Stomach smooth muscle (tissue), 2 donors: ENCODE data around the gene DCST1.

ENCODE experiments used
- H3K27ac ChIP-seq: one replicate; pipeline ENCODE4 v1.7.0; 2013; ENCODE audit warnings: mild to moderate bottlenecking, low read length, inconsistent platforms
- H3K27me3 ChIP-seq, 2 donors: one replicate each; pipeline ENCODE4 v1.7.0; 2013; ENCODE audit warnings: low read length in 2 of 2; ENCODE audit not compliant: insufficient read depth in 2 of 2, control insufficient read depth in 1 of 2
- H3K36me3 ChIP-seq, 2 donors: one replicate each; pipeline ENCODE4 v1.7.0; 2013; ENCODE audit warnings: low read length in 2 of 2; ENCODE audit not compliant: control insufficient read depth in 2 of 2, insufficient read depth in 2 of 2
- H3K4me1 ChIP-seq: one replicate; pipeline ENCODE4 v1.7.0; 2013; ENCODE audit warnings: low read length; ENCODE audit not compliant: control insufficient read depth, insufficient read depth
- H3K4me3 ChIP-seq, 2 donors: one replicate each; pipeline ENCODE4 v1.7.0; 2013; ENCODE audit warnings: low read length in 2 of 2
- H3K9ac ChIP-seq, 2 donors: one replicate each; pipeline ENCODE4 v1.7.0; 2013; ENCODE audit warnings: low read length in 2 of 2, mild to moderate bottlenecking in 1 of 2
- H3K9me3 ChIP-seq, 2 donors: one replicate each; pipeline ENCODE4 v1.7.0; 2013; ENCODE audit warnings: low read length in 2 of 2; ENCODE audit not compliant: control insufficient read depth in 2 of 2
- donor health status: healthy.
- donor health status: Pancreatic carcinoma.

Gene DCST1

DNA sequence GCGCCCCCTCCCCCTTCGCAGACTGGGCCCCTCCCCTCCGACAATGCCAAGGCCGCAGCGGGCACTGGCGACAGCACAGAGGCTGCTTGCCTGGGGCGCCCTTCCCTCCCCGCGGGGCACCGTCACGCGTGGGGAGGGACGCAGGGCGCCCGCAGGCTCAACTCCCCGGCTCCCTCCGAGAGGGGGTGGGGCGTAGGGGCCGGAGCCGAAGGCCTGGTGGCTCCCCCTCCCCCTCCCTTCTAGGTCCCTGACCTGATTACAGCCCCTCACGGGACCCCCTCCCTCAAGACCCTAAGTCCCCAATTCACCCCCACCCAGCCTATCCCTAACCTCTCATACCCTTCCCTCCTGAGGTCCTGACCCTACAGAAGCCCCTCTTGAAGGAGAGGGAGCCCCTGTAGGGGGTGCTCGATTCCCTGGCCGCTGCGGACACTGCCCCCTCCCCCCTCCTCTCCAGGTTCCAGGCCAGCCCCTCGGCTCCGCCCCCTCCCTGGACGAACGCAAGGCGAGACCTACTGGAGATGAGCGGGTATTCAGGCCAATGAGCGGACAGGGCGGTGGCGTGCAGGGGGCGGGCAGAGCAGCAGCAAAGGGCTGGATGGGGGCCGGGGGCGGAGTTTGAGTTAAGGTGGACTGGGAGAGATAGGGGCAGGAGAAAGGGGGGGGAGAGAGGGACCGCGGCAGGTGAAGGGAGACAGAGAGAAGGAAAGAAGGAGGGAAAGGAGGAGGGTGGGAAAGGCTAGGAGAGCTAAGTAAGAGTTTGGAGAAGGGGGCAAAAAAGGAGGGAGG, 31.8 kb upstream of the DCST1 start:
- peak overlapping the region; percentile 98 for H3K27ac ChIP-seq
- no peaks in the 10 kb centered on the region for H3K27me3 ChIP-seq
- H3K4me1 ChIP-seq = peaks cover 52% of the 10 kb centered on the region
- no peaks in the 10 kb centered on the region for H3K9me3 ChIP-seq
- H3K4me3 ChIP-seq = peak overlapping the region; percentile 83 to 91
- H3K9ac ChIP-seq = peak overlapping the region; percentile 90 to 92
- no peaks in the 10 kb centered on the region for H3K36me3 ChIP-seq

GRCh38 chr1:155002464-155003226, 31.0 kb upstream of the DCST1 start, which contains the start of gene ZBTB7B:
ZBTB7B (plus strand) TSS chr1:155002802; CDS start chr1:155014661, 11,859 bp downstream.
- H3K27ac ChIP-seq = peak within 1 kb of the TSS; percentile 98
- peaks cover 59% of the 10 kb centered on the region for H3K4me1 ChIP-seq
- H3K4me3 ChIP-seq = peak within 1 kb of the TSS; percentile 94 to 95
- no peaks in the 10 kb centered on the region for H3K27me3 ChIP-seq
- no peaks in the 10 kb centered on the region for H3K36me3 ChIP-seq
- H3K9ac ChIP-seq = peak within 1 kb of the TSS; percentile 92 to 95
- H3K9me3 ChIP-seq = no peaks in the 10 kb centered on the region

DNA sequence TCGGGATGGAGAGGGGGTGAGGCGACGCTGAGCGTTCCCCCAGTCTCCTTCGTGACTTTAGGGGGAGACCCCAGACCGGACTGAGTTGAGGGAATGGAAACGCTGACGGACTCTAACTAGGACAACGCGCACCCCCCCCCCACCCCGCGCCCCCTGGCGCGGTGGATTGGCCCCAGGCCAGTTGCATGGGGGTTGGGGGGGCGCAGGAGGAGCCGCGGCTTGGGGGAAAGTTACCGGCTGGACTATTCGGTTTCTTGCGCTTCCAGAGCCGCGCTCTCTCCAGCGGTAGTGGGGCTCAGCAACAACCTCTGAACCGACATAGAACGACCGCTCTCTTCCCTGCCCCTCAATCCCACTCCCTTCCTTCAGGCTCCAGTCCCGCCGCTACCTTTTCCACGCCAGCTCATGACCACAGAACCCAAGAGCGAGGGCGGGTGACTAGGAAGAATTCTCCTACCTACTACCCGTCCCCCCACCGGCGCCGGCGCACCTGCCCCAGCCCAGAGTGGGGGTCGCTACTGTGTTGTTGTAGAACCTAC, 30.3 kb upstream of the DCST1 start:
- Histone ChIP-seq H3K4me1 (peaks cover 63% of the 10 kb centered on the region), H3K9ac (peak overlapping the region; percentile 89 to 95), H3K36me3 (no peaks in the 10 kb centered on the region), H3K4me3 (peak overlapping the region; percentile 94 to 95), H3K27ac (peak overlapping the region; percentile 94), H3K27me3 (no peaks in the 10 kb centered on the region), H3K9me3 (no peaks in the 10 kb centered on the region)

DNA sequence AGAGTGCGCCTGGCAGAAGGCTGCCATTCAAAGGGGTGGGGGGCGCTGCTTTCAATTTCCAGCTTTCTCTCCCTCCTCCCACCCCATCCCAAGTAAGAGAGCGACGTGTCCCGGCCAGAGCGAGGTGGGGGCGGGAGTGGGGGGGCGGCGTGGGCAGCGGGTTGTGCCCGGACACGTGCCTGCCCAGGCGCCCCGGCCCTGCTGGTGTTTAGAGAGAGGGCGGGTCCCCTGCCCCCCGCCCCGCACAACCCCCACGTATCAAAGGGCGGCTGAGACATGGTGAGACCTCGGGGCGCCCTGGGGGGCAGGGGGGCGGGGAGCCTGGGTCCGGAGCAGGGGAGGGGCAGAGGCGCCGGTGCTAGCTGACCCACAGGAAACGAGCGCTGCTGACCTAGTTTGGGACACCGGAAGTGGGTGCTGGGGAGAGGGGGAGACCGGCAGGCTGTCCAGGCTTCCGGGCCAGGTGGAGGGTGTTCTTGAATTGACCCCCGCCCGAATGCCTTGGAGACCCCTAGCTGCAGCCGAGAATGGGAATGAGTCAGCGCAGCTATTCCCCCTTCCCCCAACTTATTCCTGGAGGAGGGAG, 29.8 kb upstream of the DCST1 start:
- H3K36me3 ChIP-seq = no peaks in the 10 kb centered on the region
- no peaks in the 10 kb centered on the region for H3K9me3 ChIP-seq
- peak overlapping the region; percentile 94 for H3K27ac ChIP-seq
- H3K4me3 ChIP-seq = peak overlapping the region; percentile 94 to 95
- peak overlapping the region; percentile 89 to 95 for H3K9ac ChIP-seq
- H3K4me1 ChIP-seq = peaks cover 65% of the 10 kb centered on the region
- H3K27me3 ChIP-seq = no peaks in the 10 kb centered on the region

GRCh38 chr1:155004352-155005075, 29.1 kb upstream of the DCST1 start:
- no peaks in the 10 kb centered on the region for H3K36me3 ChIP-seq
- H3K27me3 ChIP-seq = no peaks in the 10 kb centered on the region
- peaks cover 60% of the 10 kb centered on the region for H3K4me1 ChIP-seq
- peak overlapping the region; percentile 94 to 95 for H3K4me3 ChIP-seq
- peak overlapping the region; percentile 94 for H3K27ac ChIP-seq
- no peaks in the 10 kb centered on the region for H3K9me3 ChIP-seq
- H3K9ac ChIP-seq = peak overlapping the region; percentile 76 to 89

- Histone ChIP-seq H3K36me3 (no peaks in the 10 kb centered on the region), H3K4me1 (peaks cover 54% of the 10 kb centered on the region), H3K9ac (peak overlapping the region; percentile 51 to 89), H3K27me3 (no peaks in the 10 kb centered on the region), H3K9me3 (no peaks in the 10 kb centered on the region), H3K4me3 (peak overlapping the region in 1 of 2 donors; percentile 94), H3K27ac (peak overlapping the region; percentile 94)
Observed at GRCh38 chr1:155005076-155006011, 28.3 kb upstream of the DCST1 start.

GRCh38 chr1:155006601-155007101, 27.0 kb upstream of the DCST1 start:
- Histone ChIP-seq H3K36me3 (no peaks in the 10 kb centered on the region), H3K9me3 (no peaks in the 10 kb centered on the region), H3K9ac (peak overlapping the region in 1 of 2 donors; percentile 5), H3K27ac (peak overlapping the region; percentile 94), H3K4me1 (peaks cover 56% of the 10 kb centered on the region), H3K4me3 (no peak overlapping the region), H3K27me3 (no peaks in the 10 kb centered on the region)

GRCh38 chr1:155007251-155007828, 26.3 kb upstream of the DCST1 start:
- peak overlapping the region; percentile 48 to 55 for H3K9ac ChIP-seq
- H3K27ac ChIP-seq = peak overlapping the region; percentile 94
- H3K4me3 ChIP-seq = peak overlapping the region in 1 of 2 donors; percentile 44
- no peaks in the 10 kb centered on the region for H3K27me3 ChIP-seq
- no peaks in the 10 kb centered on the region for H3K36me3 ChIP-seq
- no peaks in the 10 kb centered on the region for H3K9me3 ChIP-seq
- H3K4me1 ChIP-seq = peaks cover 63% of the 10 kb centered on the region
